ENCODE measurements around the gene PIANP. TPM values are rescaled to one million over a fixed set of nuclear protein-coding genes. Genes with fewer than 3 reads are reported as not detected.

PIANP gene
- total RNA-seq, 1 experiment from 2014 or later, result not detected

- DNase-seq (ENCODE audit: low read depth, low spot score) (peak; percentile 24), ATAC-seq (no peak)
- BruUV-seq (replicated peaks), result no TSS peak
- H3K4me3 ChIP-seq (replicated peaks in 1 of 2; ENCODE audit: low read depth in 1 of 2, low read length in 2 of 2), result no peak overlapping the region
- no peaks in the 10 kb centered on the region for H3K27me3 ChIP-seq (ENCODE audit: insufficient read depth, low read length)
- H3K9me2 ChIP-seq (ENCODE audit: insufficient read depth), result no peaks in the 10 kb centered on the region
- TF ChIP-seq CEBPB (IDR thresholded peaks at IDR 0.05; ENCODE audit: low read depth), result peak; percentile 48; the same call in 1 of the 2 replicates
- TF ChIP-seq RAD21 (IDR thresholded peaks at IDR 0.05; ENCODE audit: low read depth), result peak; percentile 58
- no peak for TF ChIP-seq FOSL1 (IDR thresholded peaks at IDR 0.05; ENCODE audit: low read depth)
- TF ChIP-seq, protein P1, sequence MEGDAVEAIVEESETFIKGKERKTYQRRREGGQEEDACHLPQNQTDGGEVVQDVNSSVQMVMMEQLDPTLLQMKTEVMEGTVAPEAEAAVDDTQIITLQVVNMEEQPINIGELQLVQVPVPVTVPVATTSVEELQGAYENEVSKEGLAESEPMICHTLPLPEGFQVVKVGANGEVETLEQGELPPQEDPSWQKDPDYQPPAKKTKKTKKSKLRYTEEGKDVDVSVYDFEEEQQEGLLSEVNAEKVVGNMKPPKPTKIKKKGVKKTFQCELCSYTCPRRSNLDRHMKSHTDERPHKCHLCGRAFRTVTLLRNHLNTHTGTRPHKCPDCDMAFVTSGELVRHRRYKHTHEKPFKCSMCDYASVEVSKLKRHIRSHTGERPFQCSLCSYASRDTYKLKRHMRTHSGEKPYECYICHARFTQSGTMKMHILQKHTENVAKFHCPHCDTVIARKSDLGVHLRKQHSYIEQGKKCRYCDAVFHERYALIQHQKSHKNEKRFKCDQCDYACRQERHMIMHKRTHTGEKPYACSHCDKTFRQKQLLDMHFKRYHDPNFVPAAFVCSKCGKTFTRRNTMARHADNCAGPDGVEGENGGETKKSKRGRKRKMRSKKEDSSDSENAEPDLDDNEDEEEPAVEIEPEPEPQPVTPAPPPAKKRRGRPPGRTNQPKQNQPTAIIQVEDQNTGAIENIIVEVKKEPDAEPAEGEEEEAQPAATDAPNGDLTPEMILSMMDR (IDR thresholded peaks at IDR 0.05 in 2 of 3, conservative IDR thresholded peaks at IDR 0.05 in 1 of 3; ENCODE audit: borderline replicate concordance in 1 of 3, insufficient read depth in 1 of 3, low read depth in 2 of 3, low read length in 2 of 3), result peak; percentile 52 to 86 (median 67); a peak in 5 of 6 replicates
- ChIA-PET RAD21 (ENCODE audit: low non-redundant PET in 1 of 2, low total read pairs in 2 of 2, uncharacterized antibody in 2 of 2, unreplicated experiment in 2 of 2) (interaction anchor here in 1 of 2 experiments (0.7 to 1.0 kb wide), 3 partner anchors 67 to 117 kb away, joined by 3 read pairs; partner anchors contain the start of gene NOP2), CTCF (interaction anchor here (0.6 to 2.4 kb wide), 16 partner anchors 8 to 152 kb away, joined by 3 to 14 read pairs (median 3); partner anchors contain the start of gene COPS7A), POLR2A (interaction anchor here (1.0 kb wide), 1 partner anchor 76 kb away, joined by 3 read pairs; no protein-coding TSS in a partner anchor)
- H3K4me2 ChIP-seq (ENCODE audit: low read length), result no peak overlapping the region
- peaks cover 18% of the 10 kb centered on the region; the same call in 1 of the 2 replicates for H4K20me1 ChIP-seq (ENCODE audit: insufficient read depth)
- H3K79me2 ChIP-seq (ENCODE audit: insufficient read depth, low read length), result peaks cover 95% of the 10 kb centered on the region
- no peaks in the 10 kb centered on the region for H3K9me3 ChIP-seq (ENCODE audit: control insufficient read depth in 1 of 2, insufficient read depth in 1 of 2, low read depth in 1 of 2, low read length in 2 of 2)
- no peak overlapping the region for H3K27ac ChIP-seq (ENCODE audit: low read depth, low read length)
- H2AFZ ChIP-seq (ENCODE audit: low read depth, low read length, poor library complexity, severe bottlenecking), result no peak overlapping the region
- intact Hi-C loops (cut with micrococcal nuclease), result loop anchor here (1.0 kb wide), 2 partner anchors 67 to 116 kb away; partner anchors contain the start of gene NOP2
- peaks cover 5 to 33% of the 10 kb centered on the region in 2 experiments; a peak in 2 of 4 replicates for H3K36me3 ChIP-seq (ENCODE audit: control insufficient read depth in 1 of 2, insufficient read depth in 2 of 2, low read length in 2 of 2)
- H3K4me1 ChIP-seq (ENCODE audit: control insufficient read depth in 1 of 2, insufficient read depth in 2 of 2, low read length in 2 of 2), result peaks cover 9 to 16% of the 10 kb centered on the region in 2 experiments; a peak in 3 of 4 replicates
- H3K9ac ChIP-seq (ENCODE audit: low read length), result no peak overlapping the region
Measured at GRCh38 chr12:6684609-6685008, 16.0 kb downstream of the PIANP start.

DNA sequence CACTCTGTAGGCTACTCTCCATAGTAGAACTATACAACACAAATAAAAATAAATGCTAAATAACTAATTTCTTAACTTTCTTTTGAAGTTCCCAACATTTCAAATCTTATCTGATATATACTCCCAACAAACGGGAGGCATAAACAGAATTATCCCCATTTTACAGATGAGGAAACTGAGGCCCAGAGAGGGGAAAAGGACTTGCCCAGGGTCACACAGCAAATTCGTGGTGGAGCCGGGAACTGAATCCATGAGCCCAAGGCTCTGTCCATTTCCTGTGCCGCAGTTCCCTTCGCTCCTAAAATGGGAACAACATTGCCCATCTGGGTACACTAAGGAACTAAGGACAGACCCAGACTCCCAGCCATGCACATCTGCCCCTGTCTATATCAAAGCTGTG lies 23.7 kb downstream of the PIANP start:
- DNase-seq (ENCODE audit: low read depth, low spot score), result no peak
- no peak overlapping the region for H3K4me2 ChIP-seq (ENCODE audit: low read length)
- 0 out of 2 replicates have a peak, but pooled peaks cover 2% of the 10 kb centered on the region for H4K20me1 ChIP-seq (ENCODE audit: insufficient read depth)
- no peak overlapping the region for H3K4me3 ChIP-seq (replicated peaks in 1 of 2; ENCODE audit: low read depth in 1 of 2, low read length in 2 of 2)
- RAD21 ChIA-PET (ENCODE audit: low non-redundant PET in 1 of 2, low total read pairs in 2 of 2, uncharacterized antibody in 2 of 2, unreplicated experiment in 2 of 2), result no interaction called here
- intact Hi-C loops (cut with micrococcal nuclease), result no loop called here
- POLR2A ChIA-PET, result no interaction called here
- peaks cover 71% of the 10 kb centered on the region for H3K79me2 ChIP-seq (ENCODE audit: insufficient read depth, low read length)
- no TSS peak for BruUV-seq (replicated peaks)
- no peaks in the 10 kb centered on the region for H3K9me2 ChIP-seq (ENCODE audit: insufficient read depth)
- ATAC-seq, result no peak
- H2AFZ ChIP-seq (ENCODE audit: low read depth, low read length, poor library complexity, severe bottlenecking), result no peak overlapping the region
- H3K4me1 ChIP-seq (ENCODE audit: control insufficient read depth in 1 of 2, insufficient read depth in 2 of 2, low read length in 2 of 2), result no peaks in the 10 kb centered on the region
- no peaks in the 10 kb centered on the region for H3K9me3 ChIP-seq (ENCODE audit: control insufficient read depth in 1 of 2, insufficient read depth in 1 of 2, low read depth in 1 of 2, low read length in 2 of 2)
- CTCF ChIA-PET, result interaction anchor here (1.0 kb wide), 1 partner anchor 8 kb away, joined by 3 read pairs; no protein-coding TSS in a partner anchor
- H3K27ac ChIP-seq (ENCODE audit: low read depth, low read length), result no peak overlapping the region
- H3K27me3 ChIP-seq (ENCODE audit: insufficient read depth, low read length), result no peaks in the 10 kb centered on the region
- H3K36me3 ChIP-seq (ENCODE audit: control insufficient read depth in 1 of 2, insufficient read depth in 2 of 2, low read length in 2 of 2), result peaks cover 58 to 85% of the 10 kb centered on the region in 2 experiments; a peak in 3 of 4 replicates
- no peak overlapping the region for H3K9ac ChIP-seq (ENCODE audit: low read length)
- TF ChIP-seq ATF3 (IDR thresholded peaks at IDR 0.05) (no peak), YY1 (IDR thresholded peaks at IDR 0.05; ENCODE audit: extremely low read depth, insufficient replicate concordance, low read depth, low read length) (no peak), RAD21 (IDR thresholded peaks at IDR 0.05; ENCODE audit: low read depth) (no peak), EZH2 (IDR thresholded peaks at IDR 0.05) (no peak), ZNF274 (IDR thresholded peaks at IDR 0.05; ENCODE audit: low read depth, low read length) (no peak), EGR1 (IDR thresholded peaks at IDR 0.05; ENCODE audit: low read depth) (no peak)
- TF ChIP-seq, protein P2, sequence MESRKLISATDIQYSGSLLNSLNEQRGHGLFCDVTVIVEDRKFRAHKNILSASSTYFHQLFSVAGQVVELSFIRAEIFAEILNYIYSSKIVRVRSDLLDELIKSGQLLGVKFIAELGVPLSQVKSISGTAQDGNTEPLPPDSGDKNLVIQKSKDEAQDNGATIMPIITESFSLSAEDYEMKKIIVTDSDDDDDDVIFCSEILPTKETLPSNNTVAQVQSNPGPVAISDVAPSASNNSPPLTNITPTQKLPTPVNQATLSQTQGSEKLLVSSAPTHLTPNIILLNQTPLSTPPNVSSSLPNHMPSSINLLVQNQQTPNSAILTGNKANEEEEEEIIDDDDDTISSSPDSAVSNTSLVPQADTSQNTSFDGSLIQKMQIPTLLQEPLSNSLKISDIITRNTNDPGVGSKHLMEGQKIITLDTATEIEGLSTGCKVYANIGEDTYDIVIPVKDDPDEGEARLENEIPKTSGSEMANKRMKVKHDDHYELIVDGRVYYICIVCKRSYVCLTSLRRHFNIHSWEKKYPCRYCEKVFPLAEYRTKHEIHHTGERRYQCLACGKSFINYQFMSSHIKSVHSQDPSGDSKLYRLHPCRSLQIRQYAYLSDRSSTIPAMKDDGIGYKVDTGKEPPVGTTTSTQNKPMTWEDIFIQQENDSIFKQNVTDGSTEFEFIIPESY (IDR thresholded peaks at IDR 0.05; ENCODE audit: extremely low read depth, insufficient replicate concordance, low read length), result no peak
